Pancreas (tissue), 10 donors: Measurements from ENCODE around the gene RAF1. TPM values are rescaled to one million over a fixed set of nuclear protein-coding genes. Genes with fewer than 3 reads are reported as not detected.

ENCODE experiments used
- ATAC-seq, 4 donors: fragments of 200-7000 bp; cut with Tn5 transposase; one replicate each; pipeline versions ENCODE4 v1.8.0 to v1.9.1; 2020; ENCODE audit warnings: mild to moderate bottlenecking in 4 of 4, moderate library complexity in 4 of 4
- DNase-seq, 6 donors: peaks; one replicate each; pipeline ENCODE4 v3.0.0-alpha.2; 2020
- FAIRE-seq: peaks from 2 replicates; lab custom pipeline; 2012; peaks lifted over from hg19 to GRCh38; lab: Jason Lieb, UNC
- H3K27ac ChIP-seq, 4 donors: fragments of 200-600 bp; sonication (generic); 1 replicate in 3 of 4; 2 replicates in 1 of 4; pipeline versions ENCODE4 v1.5.0 to v1.8.0; 2020
- H3K27me3 ChIP-seq, 4 donors: fragments of 200-600 bp; one replicate each; pipeline ENCODE4 v1.8.0; 2021
- H3K36me3 ChIP-seq, 3 donors: fragments of 200-600 bp; sonication (generic) in 1 of 3; one replicate each; pipeline versions ENCODE4 v1.5.0 to v1.8.0; 2020 to 2021
- H3K4me1 ChIP-seq, 3 donors: fragments of 200-600 bp; one replicate each; pipeline ENCODE4 v1.8.0; 2021
- H3K4me3 ChIP-seq, 4 donors: fragments of 200-600 bp; sonication (generic) in 2 of 4; one replicate each; pipeline versions ENCODE4 v1.5.0 to v1.8.0; 2020 to 2021
- H3K9me3 ChIP-seq, 4 donors: fragments of 200-600 bp; one replicate each; pipeline ENCODE4 v1.8.0; 2021
- CTCF ChIP-seq, 4 donors: fragments of 200-600 bp; sonication (generic) in 3 of 4; IDR thresholded peaks; one replicate each; pipeline versions ENCODE4 v1.5.0 to v1.8.0; 2021; ENCODE audit warnings: antibody characterized with exemption in 4 of 4
- WGBS, 2 donors: extraction: QIAGEN DNeasy Blood & Tissue Kit; methylation state at CpG; one replicate each; pipeline ENCODE4 v1.1.7; 2013; 5-methylcytosine and 5-hydroxymethylcytosine counted together
- intact Hi-C, 3 donors: fragments of 100-400 bp; cut with DNase I; formaldehyde crosslinking; loops; one replicate each; pipeline versions ENCODE4 v1.11.1 to v1.14.2; 2022
- polyA plus RNA-seq, 2 donors: library from polyadenylated mRNA; stranded (reverse); fragments of 200-250 nt; gene quantifications; one replicate each; pipeline ENCODE4 v1.2.3, GENCODE V29; 2013
- total RNA-seq, 6 donors: library from RNA; stranded (reverse); fragmentation: NEBNext Ultra II Directional in 4 of 6; extraction: Animal tissue kit (Norgen Biotek cat#: 25700) in 4 of 6; gene quantifications; one replicate each; pipeline versions ENCODE4 v1.2.1 to v1.2.4, GENCODE V29; 2021 to 2023
- donor health status: healthy with polysubstance abuse.
- donor health status: DM: no; HTN: no; CAD: no; lungs with moderate emphysema.
- donor health status: DM: no; HTN: no; CAD: no.
- donor health status: control.
- donor health status: control.
- donor health status: Bipolar disorder and iron deficiency.
- donor health status: DM: yes; HTN: yes; CAD: no.
- donor health status: DM: no; HTN: no; CAD: no.
- donor health status: DM: no; HTN: no; CAD: no.
- donor health status: DM: yes; HTN: yes; CAD: no.

The RAF1 gene
- total and polyA plus RNA-seq, 8 donors, result 29.1 to 46.9 (median 38.1) TPM

GRCh38 chr3:12700800-12701199 lies 36.9 kb upstream of the RAF1 start:
- Histone ChIP-seq H3K9me3 (no peaks in the 10 kb centered on the region), H3K27ac (no peak overlapping the region), H3K36me3 (no peaks in the 10 kb centered on the region), H3K27me3 (no peaks in the 10 kb centered on the region), H3K4me3 (no peak overlapping the region), H3K4me1 (no peaks in the 10 kb centered on the region)
- no peak for DNase-seq
- intact Hi-C loops, result no loop called here
- no peak for FAIRE-seq
- 79 to 91% methylated on average over 2 of the region's 2 CpGs for WGBS, 2 donors
- TF ChIP-seq CTCF (IDR thresholded peaks at IDR 0.05), result no peak
- ATAC-seq, result no peak

- 50 to 78% methylated on average over 2 of the region's 2 CpGs for WGBS, 2 donors
- Histone ChIP-seq H3K9me3 (no peaks in the 10 kb centered on the region), H3K36me3 (no peaks in the 10 kb centered on the region), H3K27ac (no peak overlapping the region), H3K27me3 (no peaks in the 10 kb centered on the region), H3K4me3 (no peak overlapping the region), H3K4me1 (no peaks in the 10 kb centered on the region)
- TF ChIP-seq CTCF (IDR thresholded peaks at IDR 0.05), result no peak
- no peak for FAIRE-seq
- intact Hi-C loops, result no loop called here
- no peak for DNase-seq
- no peak for ATAC-seq
Measured at GRCh38 chr3:12695916-12696315, 32.0 kb upstream of the RAF1 start.

- TF ChIP-seq CTCF (IDR thresholded peaks at IDR 0.05), result no peak
- DNase-seq (no peak), FAIRE-seq (no peak), ATAC-seq (no peak)
- 94 to 98% methylated on average over 3 of the region's 3 CpGs for WGBS, 2 donors
- Histone ChIP-seq H3K9me3 (no peaks in the 10 kb centered on the region), H3K4me1 (no peaks in the 10 kb centered on the region), H3K27me3 (no peaks in the 10 kb centered on the region), H3K27ac (no peak overlapping the region), H3K36me3 (no peaks in the 10 kb centered on the region), H3K4me3 (no peak overlapping the region)
- intact Hi-C loops, result no loop called here
Measured at GRCh38 chr3:12695112-12695511, 31.2 kb upstream of the RAF1 start.

GRCh38 chr3:12692444-12692843 lies 28.5 kb upstream of the RAF1 start:
- DNase-seq, result no peak
- TF ChIP-seq CTCF (IDR thresholded peaks at IDR 0.05), result no peak
- Histone ChIP-seq H3K9me3 (no peaks in the 10 kb centered on the region), H3K4me1 (no peaks in the 10 kb centered on the region), H3K27me3 (no peaks in the 10 kb centered on the region), H3K27ac (no peak overlapping the region), H3K4me3 (no peak overlapping the region), H3K36me3 (no peaks in the 10 kb centered on the region)
- FAIRE-seq, result no peak
- WGBS, 2 donors, result 95% methylated on average over 8 of the region's 8 CpGs
- intact Hi-C loops, result no loop called here
- no peak for ATAC-seq

- DNase-seq, result no peak
- TF ChIP-seq CTCF (IDR thresholded peaks at IDR 0.05), result no peak
- 86 to 87% methylated on average over 11 of the region's 11 CpGs for WGBS, 2 donors
- Histone ChIP-seq H3K27me3 (no peaks in the 10 kb centered on the region), H3K4me1 (no peaks in the 10 kb centered on the region), H3K4me3 (no peak overlapping the region), H3K27ac (no peak overlapping the region), H3K36me3 (no peaks in the 10 kb centered on the region), H3K9me3 (no peaks in the 10 kb centered on the region)
- no peak for ATAC-seq
- no peak for FAIRE-seq
- intact Hi-C loops, result no loop called here
Measured at GRCh38 chr3:12689997-12690711, 26.2 kb upstream of the RAF1 start.
